ENCODE data around the gene KBTBD8. TPM values are rescaled to one million over a fixed set of nuclear protein-coding genes. Genes with fewer than 3 reads are reported as not detected.

Gene KBTBD8
- total and polyA plus RNA-seq, 2 of the 13 experiments (the other 11 are each of a cell fraction or from before 2014, with no cell fraction given) = 1.1 to 7.6 TPM

GRCh38 chr3:67030785-67031740 lies 33.0 kb downstream of the KBTBD8 start (continued):
- TF ChIP-seq SMAD1 (CRISPR knock-in tag; IDR thresholded peaks at IDR 0.05; ENCODE audit: borderline replicate concordance, low read depth) = no peak

- no peak for ATAC-seq
These were observed 33.9 kb downstream of the KBTBD8 start for GRCh38 chr3:67031986-67032385.

GRCh38 chr3:67033079-67033478 lies 35.0 kb downstream of the KBTBD8 start:
- TF ChIP-seq NONO (IDR thresholded peaks at IDR 0.05) (no peak), NONO (CRISPR knock-in tag; conservative IDR thresholded peaks at IDR 0.05) (no peak), DBP (CRISPR knock-in tag; IDR thresholded peaks at IDR 0.05; ENCODE audit: not compliant biosample characterization) (no peak), SSRP1 (CRISPR knock-in tag; IDR thresholded peaks at IDR 0.05) (no peak), RELA (CRISPR knock-in tag; IDR thresholded peaks at IDR 0.05) (no peak), HBP1 (CRISPR knock-in tag; IDR thresholded peaks at IDR 0.05; ENCODE audit: low read depth) (no peak), SCMH1 (CRISPR knock-in tag; IDR thresholded peaks at IDR 0.05; ENCODE audit: borderline replicate concordance) (no peak), ZNF737 (CRISPR knock-in tag; IDR thresholded peaks at IDR 0.05; ENCODE audit: borderline replicate concordance) (no peak), ZNF773 (CRISPR knock-in tag; IDR thresholded peaks at IDR 0.05; ENCODE audit: borderline replicate concordance) (no peak), ZNF382 (CRISPR knock-in tag; IDR thresholded peaks at IDR 0.05; ENCODE audit: borderline replicate concordance) (no peak), ZNF33A (CRISPR knock-in tag; IDR thresholded peaks at IDR 0.05; ENCODE audit: borderline replicate concordance) (no peak)
- Histone ChIP-seq H3K36me3 (replicated peaks in 1 of 2; ENCODE audit: control insufficient read depth in 1 of 2, insufficient read depth in 2 of 2, low read length in 2 of 2) (no peaks in the 10 kb centered on the region), H2AFZ (ENCODE audit: low read length) (no peak overlapping the region), H3K79me2 (ENCODE audit: insufficient read depth, low read length) (no peaks in the 10 kb centered on the region), H3K4me2 (ENCODE audit: low read depth, low read length) (no peak overlapping the region), H3K27me3 (ENCODE audit: control insufficient read depth in 1 of 2, insufficient read depth in 2 of 2, low read length in 2 of 2) (no peaks in the 10 kb centered on the region), H3K27ac (ENCODE audit: extremely low read length, insufficient read depth, low read length) (no peak overlapping the region), H3K4me1 (ENCODE audit: insufficient read depth, low read length) (no peaks in the 10 kb centered on the region), H3K4me3 (replicated peaks in 1 of 3; ENCODE audit: insufficient read depth in 1 of 3, low read depth in 2 of 3, low read length in 3 of 3) (no peak overlapping the region), H4K20me1 (ENCODE audit: insufficient read depth, low read length) (no peaks in the 10 kb centered on the region), H3K9me3 (ENCODE audit: low read length) (no peaks in the 10 kb centered on the region), H3K9ac (ENCODE audit: insufficient read depth, low read depth, low read length) (no peak overlapping the region)
- DNase-seq (ENCODE audit: low spot score) = no peak
- intact Hi-C loops (cut with micrococcal nuclease; ENCODE audit: unreplicated experiment) (no loop called here), in situ Hi-C loops (cut with HindIII; ENCODE audit: extremely low pct_ligation_motif_present, low pct_unique_long_range_greater_than_20kb) (no loop called here)
- FAIRE-seq = no peak
- CTCF ChIA-PET (ENCODE audit: low intra/inter-chr PET ratio, low total read pairs) = no interaction called here
- BruUV-seq (replicated peaks) = no TSS peak
- WGBS (ENCODE audit: low lambda C conversion rate) = 3% methylated on average over 2 of the region's 2 CpGs
- ATAC-seq = no peak
- POLR2A ChIA-PET = no interaction called here

More at GRCh38 chr3:67031986-67032385, 33.9 kb downstream of the KBTBD8 start:
- H3K79me2 ChIP-seq (ENCODE audit: insufficient read depth, low read length) = no peaks in the 10 kb centered on the region
- H3K9ac ChIP-seq (ENCODE audit: insufficient read depth, low read depth, low read length) = no peak overlapping the region
- no peaks in the 10 kb centered on the region for H4K20me1 ChIP-seq (ENCODE audit: insufficient read depth, low read length)
- intact Hi-C loops (cut with micrococcal nuclease; ENCODE audit: unreplicated experiment) = no loop called here
- in situ Hi-C loops (cut with HindIII; ENCODE audit: extremely low pct_ligation_motif_present, low pct_unique_long_range_greater_than_20kb) = no loop called here
- H3K36me3 ChIP-seq (replicated peaks in 1 of 2; ENCODE audit: control insufficient read depth in 1 of 2, insufficient read depth in 2 of 2, low read length in 2 of 2) = no peaks in the 10 kb centered on the region
- no TSS peak for BruUV-seq (replicated peaks)
- DNase-seq (ENCODE audit: low spot score) (no peak), FAIRE-seq (no peak)
- no peaks in the 10 kb centered on the region for H3K4me1 ChIP-seq (ENCODE audit: insufficient read depth, low read length)
- no peak overlapping the region for H2AFZ ChIP-seq (ENCODE audit: low read length)
- TF ChIP-seq XRCC5 (optimal IDR thresholded peaks at IDR 0.05; ENCODE audit: low read length) = no peak
- TF ChIP-seq HDAC2 (CRISPR knock-in tag; IDR thresholded peaks at IDR 0.05) = no peak
- no peak for TF ChIP-seq SCMH1 (CRISPR knock-in tag; IDR thresholded peaks at IDR 0.05; ENCODE audit: borderline replicate concordance)
- no peak for TF ChIP-seq ZSCAN20 (CRISPR knock-in tag; IDR thresholded peaks at IDR 0.05; ENCODE audit: borderline replicate concordance)
- POLR2A ChIA-PET = no interaction called here
- H3K4me2 ChIP-seq (ENCODE audit: low read depth, low read length) = no peak overlapping the region
- H3K9me3 ChIP-seq (ENCODE audit: low read length) = no peaks in the 10 kb centered on the region
- no peaks in the 10 kb centered on the region for H3K27me3 ChIP-seq (ENCODE audit: control insufficient read depth in 1 of 2, insufficient read depth in 2 of 2, low read length in 2 of 2)
- H3K4me3 ChIP-seq (replicated peaks in 1 of 3; ENCODE audit: insufficient read depth in 1 of 3, low read depth in 2 of 3, low read length in 3 of 3) = no peak overlapping the region
- 0% methylated on average over 1 of the region's 1 CpG for WGBS (ENCODE audit: low lambda C conversion rate)
- no peak overlapping the region for H3K27ac ChIP-seq (ENCODE audit: extremely low read length, insufficient read depth, low read length)
- CTCF ChIA-PET (ENCODE audit: low intra/inter-chr PET ratio, low total read pairs) = no interaction called here

Data from HepG2 (cell line).